Stimulated activated CD8-positive, alpha-beta memory T cell treated with anti-CD3 and anti-CD28 coated beads, Interleukin-4, amount 100 ng/mL, for 4 hours (primary cell): ENCODE data around the gene GAD1.

ENCODE experiments used
- DNase-seq, 2 donors: peaks; one replicate each; pipeline ENCODE4 v3.0.0-alpha.2; 2020; ENCODE audit warnings: low read depth in 2 of 2, low spot score in 1 of 2

Gene GAD1

GRCh38 chr2:170818036-170818751, 1.5 kb downstream of the GAD1 start:
- no peak for DNase-seq

GRCh38 chr2:170818752-170819470, 2.2 kb downstream of the GAD1 start:
- no peak for DNase-seq

DNA sequence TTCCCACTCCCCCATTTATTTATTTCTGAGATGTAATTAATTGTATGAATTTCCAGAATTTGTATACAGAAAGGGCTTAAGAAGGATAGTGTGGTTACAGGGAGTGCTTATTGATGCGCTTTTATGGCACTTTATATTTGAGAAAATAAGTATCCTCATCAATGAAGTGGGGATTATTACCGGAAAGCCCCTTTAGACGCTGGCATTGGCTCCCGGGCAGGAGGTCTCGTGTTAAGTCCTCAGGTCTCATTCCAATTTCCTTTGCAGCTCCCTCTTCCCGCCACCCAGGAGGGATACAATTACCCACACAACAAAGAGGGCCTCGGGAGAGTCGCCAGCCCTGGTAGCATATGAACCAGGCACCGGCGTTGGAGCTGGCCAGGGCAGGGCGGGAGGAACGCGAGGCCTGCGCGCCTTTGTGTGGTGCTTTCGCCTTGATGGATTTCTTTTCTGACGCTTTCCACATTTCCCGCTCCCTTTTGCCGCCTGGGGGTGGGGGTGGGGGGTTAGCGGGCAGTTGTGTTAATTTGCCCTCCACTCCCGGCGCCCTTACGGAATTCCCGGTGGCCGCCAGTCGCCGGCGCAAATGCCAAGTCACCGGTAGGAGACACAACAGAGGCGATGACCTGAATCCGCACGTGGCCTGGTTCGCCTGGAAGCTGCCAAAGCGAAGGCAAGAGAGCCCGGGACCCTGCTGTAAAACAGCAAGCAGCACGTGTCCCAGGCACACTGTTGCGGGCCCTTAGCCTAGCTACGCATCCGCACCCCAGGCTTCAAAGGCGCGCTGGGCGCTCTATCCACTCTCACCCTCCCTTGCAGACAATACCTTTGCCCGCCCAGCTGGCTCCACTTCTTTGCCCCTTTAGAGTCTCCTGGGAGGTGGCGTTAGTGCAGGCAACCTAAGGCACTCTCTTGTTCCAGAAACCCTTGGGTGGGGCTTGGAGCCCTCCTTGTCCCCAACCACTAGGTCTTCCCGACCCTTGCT, 3.3 kb downstream of the GAD1 start:
- DNase-seq: no peak

DNA sequence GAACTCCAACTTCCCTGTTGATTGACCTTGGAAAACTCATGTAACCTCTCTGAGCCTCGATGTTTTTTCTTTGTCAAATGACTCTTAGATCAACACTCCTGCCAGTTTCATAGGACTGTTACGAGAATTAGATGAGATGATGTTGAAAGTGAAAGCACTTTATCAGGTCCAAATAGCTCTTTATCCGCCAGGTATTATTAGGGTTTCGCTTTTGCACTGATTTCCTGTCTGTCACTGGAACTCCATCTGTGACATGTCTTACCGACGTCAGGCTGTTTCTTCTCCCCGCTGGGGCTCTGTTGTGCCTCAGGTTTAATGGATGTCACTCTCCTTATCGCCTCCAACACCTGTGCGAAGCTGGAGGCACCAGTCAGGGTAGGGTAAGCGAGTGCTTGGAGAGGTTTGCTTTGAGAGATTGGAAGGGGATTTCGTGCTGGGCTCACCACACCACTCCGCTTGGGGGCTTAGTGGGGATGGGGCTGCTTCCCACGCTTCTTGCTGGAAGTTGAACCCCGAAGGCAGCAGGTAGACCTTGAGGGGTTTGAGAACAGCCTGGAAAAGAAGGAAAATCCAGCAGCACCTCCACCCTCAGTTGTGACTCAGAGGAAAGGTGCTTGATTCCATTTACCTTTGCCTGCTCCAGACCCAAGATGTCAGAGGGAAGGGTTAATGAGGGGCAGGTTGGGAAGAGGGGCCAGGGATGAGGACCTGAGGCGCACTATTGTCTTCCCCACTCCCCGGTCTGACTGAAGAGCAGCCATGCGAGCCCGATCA, 4.3 kb downstream of the GAD1 start:
- DNase-seq: no peak

DNA sequence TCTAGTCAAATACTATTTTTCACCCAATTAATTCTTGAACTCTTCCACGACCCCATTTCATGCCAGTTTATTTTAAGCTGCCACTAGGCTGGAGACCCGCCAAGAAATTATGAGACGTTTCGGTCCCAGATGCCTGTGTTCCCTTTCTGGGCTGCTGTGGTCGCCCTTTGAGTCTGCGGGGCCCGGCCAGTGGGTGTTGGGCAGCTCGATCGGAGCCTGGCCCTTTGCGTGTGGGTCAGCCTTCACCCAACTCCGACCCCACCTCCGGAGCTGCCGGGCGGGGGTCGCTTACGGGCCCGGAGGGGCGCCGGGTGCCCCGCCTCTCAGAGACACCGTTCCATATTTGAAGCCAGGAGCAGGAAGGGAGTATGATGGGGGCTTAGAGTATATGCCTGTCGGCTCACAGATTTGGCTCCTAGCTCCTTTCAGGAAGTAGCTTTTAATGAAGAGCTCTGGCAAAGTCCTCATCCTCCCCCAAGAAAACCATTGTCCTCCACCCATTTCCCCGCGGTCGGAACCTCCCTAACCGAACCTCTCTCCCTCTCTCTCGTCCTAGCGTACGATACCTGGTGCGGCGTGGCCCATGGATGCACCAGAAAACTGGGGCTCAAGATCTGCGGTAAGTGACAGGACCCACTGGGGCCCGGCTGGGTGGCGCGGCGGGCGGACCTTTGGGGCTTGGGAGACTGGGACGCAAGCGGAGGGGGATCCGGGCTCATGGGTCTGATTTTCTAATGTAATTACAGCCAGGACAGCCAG, 5.0 kb downstream of the GAD1 start:
- DNase-seq: no peak

DNA sequence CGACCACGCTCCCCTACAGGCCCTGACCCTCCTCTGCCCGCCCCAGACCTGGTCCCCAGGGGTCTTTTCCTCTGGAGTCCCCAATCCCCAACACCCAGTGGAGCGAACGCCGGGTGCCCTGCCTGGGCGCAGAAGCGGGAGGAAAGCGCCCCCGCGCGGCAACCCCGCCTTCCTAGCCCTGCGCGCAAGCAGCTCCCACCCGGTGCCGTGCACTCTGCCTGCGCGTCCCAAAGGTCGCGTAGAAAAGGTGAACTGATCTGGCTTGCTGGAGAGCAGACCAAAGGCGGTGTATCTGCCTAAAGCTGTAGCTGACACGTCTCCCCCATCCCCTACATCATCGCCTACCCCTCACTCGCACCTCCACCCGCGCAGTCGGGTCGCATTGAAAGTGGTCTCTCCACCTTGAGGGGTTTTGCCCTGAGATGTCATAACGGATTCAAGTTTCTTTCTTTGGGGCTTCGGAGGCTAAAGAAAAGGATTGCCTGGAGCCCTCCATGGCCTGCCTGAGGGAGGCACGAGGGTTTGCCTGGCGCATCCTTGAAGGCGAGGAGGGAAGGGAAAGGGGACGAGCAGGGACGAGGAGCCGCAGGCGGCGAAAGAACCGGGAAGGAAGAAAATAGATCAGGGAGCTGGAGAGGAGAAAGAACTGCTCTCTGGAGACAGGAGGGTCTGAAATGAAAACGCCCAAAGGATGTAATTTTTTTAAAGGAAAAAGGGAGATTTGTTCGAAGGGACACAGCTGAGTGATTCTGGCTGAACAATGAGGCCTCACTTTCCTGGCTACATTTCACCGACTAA, 5.8 kb downstream of the GAD1 start:
- DNase-seq: no peak

DNA sequence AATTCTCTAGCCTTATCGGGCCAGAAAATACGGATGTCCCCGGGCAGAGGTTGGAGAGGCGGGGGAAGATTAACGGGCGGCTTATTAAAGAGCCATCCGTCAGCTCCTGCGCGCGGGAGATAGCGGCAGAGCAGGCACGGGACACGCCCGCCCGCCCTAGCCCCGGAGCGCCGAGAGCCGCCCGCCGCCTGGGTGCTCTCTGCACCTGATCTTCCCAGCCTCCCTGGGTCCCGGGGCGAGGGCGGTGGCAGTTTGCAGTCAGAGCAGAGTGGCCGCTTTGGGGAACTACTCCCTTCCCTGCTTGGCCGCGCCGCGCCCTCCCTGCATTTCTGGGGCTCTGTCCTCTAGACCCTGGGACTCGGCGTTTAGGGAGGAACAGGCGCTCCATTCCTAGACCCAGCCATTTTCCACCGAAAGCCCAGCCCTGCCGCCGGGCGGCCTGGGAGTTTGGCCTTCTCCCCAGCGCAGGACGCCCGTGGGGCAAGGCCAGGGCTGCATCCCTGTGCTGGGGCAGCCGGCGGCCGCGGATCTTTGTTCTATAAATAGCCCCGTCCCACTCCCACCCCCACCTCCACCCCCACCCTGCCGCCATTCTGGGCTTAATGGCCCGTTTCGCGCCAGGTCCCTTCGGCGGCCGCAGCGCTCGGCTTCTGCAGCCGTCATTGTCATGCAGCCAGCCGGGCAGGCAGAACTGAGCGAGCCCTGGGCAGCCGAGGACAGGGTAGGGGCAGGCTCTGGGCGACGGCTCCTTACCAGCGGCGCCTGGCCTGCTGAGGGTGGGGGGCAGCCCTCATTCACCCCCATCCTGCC, 6.6 kb downstream of the GAD1 start:
- no peak for DNase-seq

DNA sequence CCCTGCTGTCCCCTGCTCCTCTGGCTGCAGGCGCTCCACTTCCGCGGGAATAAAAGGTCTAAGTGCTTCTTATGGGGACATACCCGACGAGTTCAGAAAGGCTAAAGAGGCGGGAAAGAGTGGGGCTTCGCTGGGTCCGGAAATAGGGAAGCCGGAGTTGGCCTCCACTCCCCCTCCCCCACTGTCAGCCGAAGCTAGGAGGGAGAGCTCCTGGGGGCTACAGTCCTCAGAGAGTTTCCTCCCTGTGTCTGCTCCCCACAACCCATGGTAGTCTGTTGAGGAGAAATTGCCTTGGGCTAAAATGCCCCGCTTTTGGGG, 7.2 kb downstream of the GAD1 start:
- DNase-seq: no peak

DNA sequence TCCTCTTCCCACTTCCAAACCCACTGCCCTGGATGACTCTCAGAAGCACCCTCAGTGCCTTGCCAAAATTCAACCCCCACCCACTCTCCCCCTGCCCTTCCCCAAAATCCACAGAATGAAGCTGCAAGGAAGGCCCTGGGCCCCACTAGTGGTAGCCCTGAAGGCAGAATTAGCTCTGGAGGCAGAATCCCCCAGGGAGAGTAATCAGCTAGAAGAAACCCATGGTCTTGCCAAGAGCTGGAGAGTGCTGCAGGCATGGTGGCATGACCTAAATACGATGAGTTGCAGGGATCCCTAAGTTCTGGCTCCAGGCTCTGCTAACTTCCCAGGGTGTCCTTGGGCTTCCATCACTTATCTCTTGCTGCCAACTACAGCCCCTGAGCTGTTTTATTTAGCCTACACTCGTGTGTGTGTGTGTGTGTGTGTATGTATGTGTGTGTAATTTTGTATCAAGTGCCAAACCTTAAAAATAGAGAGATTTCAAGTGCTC, 7.9 kb downstream of the GAD1 start:
- no peak for DNase-seq

DNA sequence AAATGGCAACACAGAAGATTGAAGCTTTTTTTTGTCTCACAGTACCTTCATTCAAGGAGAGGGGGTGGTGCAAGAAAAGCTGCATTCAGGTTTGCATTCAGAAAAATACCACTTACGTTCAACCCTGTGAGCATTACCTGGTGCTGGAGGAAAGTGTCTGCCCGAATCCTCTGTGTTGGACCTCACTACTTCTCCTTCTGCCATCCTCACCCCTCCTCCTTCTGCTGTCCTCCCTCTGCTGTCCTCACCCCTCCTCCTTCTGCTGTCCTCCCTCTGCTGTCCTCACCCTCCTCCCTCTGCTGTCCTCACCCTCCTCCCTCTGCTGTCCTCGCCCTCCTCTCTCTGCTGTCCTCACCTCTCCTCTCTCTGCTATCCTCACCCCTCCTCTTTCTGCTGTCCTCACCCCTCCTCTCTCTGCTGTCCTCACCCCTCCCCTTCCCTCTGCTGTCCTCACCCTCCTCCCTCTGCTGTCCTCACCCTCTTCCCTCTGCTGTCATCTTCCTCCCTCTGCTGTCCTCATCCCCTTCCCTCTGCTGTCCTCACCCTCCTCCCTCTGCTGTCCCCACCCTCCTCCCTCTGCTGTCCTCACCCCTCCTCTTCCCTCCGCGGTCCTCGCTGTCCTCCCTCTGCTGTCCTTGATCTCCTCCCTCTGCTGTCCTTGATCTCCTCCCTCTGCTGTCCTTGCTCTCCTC, 11.3 kb downstream of the GAD1 start:
- DNase-seq: no peak

GRCh38 chr2:170828533-170828916, 11.8 kb downstream of the GAD1 start:
- no peak for DNase-seq

DNA sequence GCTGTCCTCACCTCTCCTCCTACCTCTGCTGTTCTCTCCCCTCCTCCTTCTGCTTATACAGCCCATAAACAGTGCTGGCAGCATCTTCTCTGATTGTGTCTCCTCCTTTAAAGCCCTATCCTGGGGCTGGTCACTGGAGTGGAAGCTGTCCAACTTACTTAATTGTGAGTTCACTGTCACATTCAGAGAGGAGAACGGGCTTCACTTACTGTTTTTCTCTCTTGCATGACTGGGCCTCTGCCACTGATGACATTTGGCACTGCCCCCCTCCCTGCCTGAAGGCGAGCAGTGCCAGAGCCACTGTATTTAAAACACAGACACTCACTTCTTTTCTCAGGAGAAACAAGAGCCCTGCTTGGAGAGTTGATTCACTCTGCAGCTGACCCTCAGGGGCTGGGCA, 12.3 kb downstream of the GAD1 start:
- no peak for DNase-seq

GRCh38 chr2:170830166-170830565, 13.5 kb downstream of the GAD1 start:
- DNase-seq: no peak

DNA sequence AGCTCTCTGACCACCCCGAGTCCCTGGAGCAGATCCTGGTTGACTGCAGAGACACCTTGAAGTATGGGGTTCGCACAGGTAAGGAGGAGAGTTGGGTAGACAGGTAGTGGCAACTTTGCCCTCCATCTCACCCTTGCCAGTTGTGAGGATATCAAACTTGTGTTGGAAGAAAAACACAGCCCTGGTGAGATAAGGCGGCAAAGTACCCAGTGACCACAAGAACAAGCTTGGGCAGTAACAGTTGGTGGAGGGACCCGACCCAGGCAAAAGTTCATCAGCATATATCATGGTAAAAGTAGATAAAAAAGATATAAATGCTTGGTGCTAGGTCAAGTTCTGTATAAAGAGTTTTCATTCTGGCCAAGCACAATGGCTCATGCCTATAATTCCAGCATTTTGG, 14.4 kb downstream of the GAD1 start:
- DNase-seq: no peak

DNA sequence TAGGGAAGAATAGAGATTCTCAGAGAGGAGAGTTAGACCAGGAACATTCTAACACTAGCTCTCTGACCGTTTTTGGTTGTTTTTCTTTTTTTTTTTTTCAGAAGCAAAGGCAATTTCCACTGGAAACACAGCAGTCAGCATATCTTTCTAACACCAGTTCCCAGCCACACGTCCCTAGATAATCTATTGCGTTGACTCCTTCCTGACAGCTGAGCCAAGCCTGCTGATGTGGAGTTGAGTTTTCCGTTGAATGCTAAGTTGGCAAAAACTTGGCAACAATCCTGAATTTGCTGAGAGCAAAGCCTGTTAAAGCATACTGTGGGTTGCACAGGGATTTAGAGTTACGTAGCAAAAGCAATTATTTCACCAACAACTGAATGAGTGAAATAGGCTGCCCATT, 19.3 kb downstream of the GAD1 start:
- no peak for DNase-seq

DNA sequence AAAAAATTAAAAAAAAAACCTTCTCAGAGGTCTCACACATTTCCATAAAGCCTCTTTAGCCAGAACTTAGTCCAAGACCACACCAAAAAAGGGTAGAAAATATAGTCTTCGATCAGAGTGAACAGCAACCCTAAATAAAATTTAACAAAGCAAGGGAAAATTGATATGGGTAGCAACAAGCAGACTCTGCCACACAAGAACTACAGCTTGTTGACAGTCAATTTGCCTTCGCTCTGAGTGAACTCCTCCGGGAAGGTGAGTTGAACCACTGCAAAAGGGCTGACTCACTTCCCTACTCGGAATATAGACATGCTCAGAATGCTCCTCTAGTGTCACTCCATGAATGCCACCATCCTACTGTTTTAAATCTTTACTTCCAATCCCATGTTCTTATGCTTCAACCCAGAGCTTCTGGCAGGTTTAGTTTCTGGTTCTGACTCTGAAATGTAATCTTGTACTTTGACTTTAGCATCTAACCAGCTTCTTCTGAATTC, 24.1 kb downstream of the GAD1 start:
- no peak for DNase-seq

DNA sequence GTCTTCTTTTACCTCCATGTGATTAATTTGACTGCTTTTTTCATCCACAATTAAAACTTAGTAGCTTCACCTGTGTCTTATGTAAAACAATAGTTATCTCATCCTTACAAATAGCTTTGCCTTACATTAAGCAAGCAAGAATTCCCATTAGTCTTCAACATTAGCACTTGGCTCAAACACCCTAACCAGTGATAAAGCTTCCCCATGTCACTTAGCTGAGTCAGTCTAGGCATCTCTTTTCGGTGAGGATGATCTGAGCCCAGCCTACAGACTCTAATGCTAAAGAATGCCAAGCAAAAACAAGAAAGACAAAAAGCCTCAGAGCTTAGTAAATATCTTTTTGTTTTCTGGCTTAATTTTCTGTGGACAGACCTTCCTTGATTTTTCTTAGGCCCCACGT, 26.1 kb downstream of the GAD1 start:
- DNase-seq: no peak

DNA sequence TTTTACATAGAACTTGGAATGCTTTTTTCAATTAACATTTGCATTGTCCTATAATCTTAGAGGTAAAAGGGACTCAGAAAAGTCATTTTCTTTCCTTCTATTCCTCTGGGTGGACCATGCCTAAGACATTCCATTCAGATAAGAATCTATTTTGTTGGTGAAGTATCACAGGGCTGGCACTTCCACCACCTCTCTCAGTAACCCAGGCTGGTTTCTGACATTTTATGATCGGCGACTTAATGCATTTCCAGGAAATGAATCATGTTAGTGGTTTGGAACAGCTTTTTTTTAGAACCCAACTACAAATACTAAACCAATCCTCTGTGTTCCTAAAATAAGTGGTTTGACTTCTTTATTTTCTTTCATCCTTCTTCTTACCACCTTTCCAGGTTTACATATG, 27.0 kb downstream of the GAD1 start:
- no peak for DNase-seq
